Measurements from ENCODE around the gene TNIP2. TPM values are rescaled to one million over a fixed set of nuclear protein-coding genes. Genes with fewer than 3 reads are reported as not detected.
A peak's percentile ranks its signal among the peaks of the same experiment; 100 is the strongest.
"Not testable (repeated sequence)": the region's sequence is repeated elsewhere in the genome, so short reads cannot be mapped to it uniquely, and the experiment has no call there.

TNIP2 gene
- total RNA-seq, 3 donors from 2014 or later, result 95.4 to 116 (median 101) TPM

- ATAC-seq (no peak), DNase-seq (no peak)
- Mint-ChIP-seq H3K27me3 (ENCODE audit: low read depth) (no peaks in the 10 kb centered on the region), H3K4me1 (ENCODE audit: low read depth) (peaks cover 12% of the 10 kb centered on the region), H3K36me3 (ENCODE audit: insufficient read depth) (no peaks in the 10 kb centered on the region), H3K9me3 (peaks cover 4% of the 10 kb centered on the region), H3K4me3 (no peak overlapping the region)
These were observed 11.0 kb upstream of the TNIP2 start for GRCh38 chr4:2767046-2767704.

GRCh38 chr4:2765832-2766526, 9.8 kb upstream of the TNIP2 start:
- Mint-ChIP-seq H3K27me3 (ENCODE audit: low read depth) (no peaks in the 10 kb centered on the region), H3K9me3 (peaks cover 4% of the 10 kb centered on the region), H3K4me3 (no peak overlapping the region), H3K36me3 (ENCODE audit: insufficient read depth) (no peaks in the 10 kb centered on the region), H3K4me1 (ENCODE audit: low read depth) (peaks cover 8% of the 10 kb centered on the region)
- DNase-seq, result no peak
- ATAC-seq, result no peak

- ATAC-seq, result no peak
- Mint-ChIP-seq H3K4me3 (peak overlapping the region; percentile 52), H3K9me3 (no peaks in the 10 kb centered on the region), H3K36me3 (ENCODE audit: insufficient read depth) (no peaks in the 10 kb centered on the region), H3K27me3 (ENCODE audit: low read depth) (no peaks in the 10 kb centered on the region), H3K4me1 (ENCODE audit: low read depth) (peaks cover 2% of the 10 kb centered on the region)
- DNase-seq, result no peak
These were observed 7.4 kb upstream of the TNIP2 start for GRCh38 chr4:2763511-2763967.

GRCh38 chr4:2762486-2763370, 6.6 kb upstream of the TNIP2 start:
- not testable (repeated sequence) for H3K4me3 Mint-ChIP-seq; H3K4me1 Mint-ChIP-seq (ENCODE audit: low read depth); H3K27me3 Mint-ChIP-seq (ENCODE audit: low read depth); H3K9me3 Mint-ChIP-seq; ATAC-seq; DNase-seq; H3K36me3 Mint-ChIP-seq (ENCODE audit: insufficient read depth)

- DNase-seq (no peak), ATAC-seq (no peak)
- Mint-ChIP-seq H3K27me3 (ENCODE audit: low read depth) (no peaks in the 10 kb centered on the region), H3K4me1 (ENCODE audit: low read depth) (peaks cover 2% of the 10 kb centered on the region), H3K4me3 (no peak overlapping the region), H3K9me3 (no peaks in the 10 kb centered on the region), H3K36me3 (ENCODE audit: insufficient read depth) (no peaks in the 10 kb centered on the region)
These were observed 5.9 kb upstream of the TNIP2 start for GRCh38 chr4:2762048-2762447.

- peaks cover 5% of the 10 kb centered on the region for H3K4me1 Mint-ChIP-seq (ENCODE audit: low read depth)
- no peak for ATAC-seq
- no peaks in the 10 kb centered on the region for H3K27me3 Mint-ChIP-seq (ENCODE audit: low read depth)
- no peaks in the 10 kb centered on the region for H3K9me3 Mint-ChIP-seq
- no peaks in the 10 kb centered on the region for H3K36me3 Mint-ChIP-seq (ENCODE audit: insufficient read depth)
- H3K4me3 Mint-ChIP-seq, result no peak overlapping the region
- no peak for DNase-seq
These were observed 5.1 kb upstream of the TNIP2 start for GRCh38 chr4:2761035-2761923.

GRCh38 chr4:2757426-2757825, 1.3 kb upstream of the TNIP2 start:
- Mint-ChIP-seq H3K9me3 (no peaks in the 10 kb centered on the region), H3K36me3 (ENCODE audit: insufficient read depth) (no peaks in the 10 kb centered on the region), H3K27me3 (ENCODE audit: low read depth) (no peaks in the 10 kb centered on the region), H3K4me1 (ENCODE audit: low read depth) (peaks cover 21% of the 10 kb centered on the region), H3K4me3 (peak overlapping the region; percentile 70)
- ATAC-seq (no peak), DNase-seq (no peak)

- Mint-ChIP-seq H3K4me3 (peak overlapping the region; percentile 70), H3K9me3 (no peaks in the 10 kb centered on the region), H3K27me3 (ENCODE audit: low read depth) (no peaks in the 10 kb centered on the region), H3K36me3 (ENCODE audit: insufficient read depth) (no peaks in the 10 kb centered on the region), H3K4me1 (ENCODE audit: low read depth) (peaks cover 25% of the 10 kb centered on the region)
- DNase-seq (no peak), ATAC-seq (no peak)
These were observed 685 bp upstream of the TNIP2 start for GRCh38 chr4:2756691-2757350.

- ATAC-seq, result no peak
- peaks cover 33% of the 10 kb centered on the region for H3K4me1 Mint-ChIP-seq (ENCODE audit: low read depth)
These were observed 1.0 kb downstream of the TNIP2 start for GRCh38 chr4:2754848-2755819.

GRCh38 chr4:2753436-2753835, 2.7 kb downstream of the TNIP2 start:
- Mint-ChIP-seq H3K9me3 (no peaks in the 10 kb centered on the region), H3K36me3 (ENCODE audit: insufficient read depth) (peaks cover 2% of the 10 kb centered on the region), H3K4me3 (peak overlapping the region; percentile 57), H3K4me1 (ENCODE audit: low read depth) (peaks cover 37% of the 10 kb centered on the region), H3K27me3 (ENCODE audit: low read depth) (no peaks in the 10 kb centered on the region)
- DNase-seq, result no peak
- no peak for ATAC-seq

More at GRCh38 chr4:2754848-2755819, 1.0 kb downstream of the TNIP2 start:
- Mint-ChIP-seq H3K4me3 (peak overlapping the region; percentile 80), H3K27me3 (ENCODE audit: low read depth) (no peaks in the 10 kb centered on the region), H3K36me3 (ENCODE audit: insufficient read depth) (peaks cover 2% of the 10 kb centered on the region), H3K9me3 (no peaks in the 10 kb centered on the region)
- no peak for DNase-seq

GRCh38 chr4:2750719-2751605, 5.2 kb downstream of the TNIP2 start:
- Mint-ChIP-seq H3K9me3 (no peaks in the 10 kb centered on the region), H3K4me3 (no peak overlapping the region), H3K27me3 (ENCODE audit: low read depth) (no peaks in the 10 kb centered on the region), H3K36me3 (ENCODE audit: insufficient read depth) (peaks cover 19% of the 10 kb centered on the region), H3K4me1 (ENCODE audit: low read depth) (peaks cover 58% of the 10 kb centered on the region)
- DNase-seq (no peak), ATAC-seq (no peak)

Measured in activated T-cell treated with anti-CD3 and anti-CD28 coated beads, Interleukin-2, amount 50 U/mL, for 4 hours (primary cell).